ENCODE measurements around the gene PMAIP1. TPM values are rescaled to one million over a fixed set of nuclear protein-coding genes. Genes with fewer than 3 reads are reported as not detected.
"Not testable (repeated sequence)": the region's sequence is repeated elsewhere in the genome, so short reads cannot be mapped to it uniquely, and the experiment has no call there.

The PMAIP1 gene
- total RNA-seq, 3 donors from 2014 or later (not counting 1 experiment from before 2014, with no cell fraction given) = 211 to 514 (median 264) TPM

- Histone ChIP-seq H3K4me3 (ENCODE audit: low read length) (no peak overlapping the region), H3K4me1 (ENCODE audit: control insufficient read depth, insufficient read depth, low read length) (no peaks in the 10 kb centered on the region), H3K36me3 (ENCODE audit: control insufficient read depth, insufficient read depth, low read length) (no peaks in the 10 kb centered on the region), H3K9me3 (ENCODE audit: control insufficient read depth, insufficient read depth, low read length) (no peaks in the 10 kb centered on the region), H3K27me3 (ENCODE audit: control insufficient read depth, insufficient read depth, low read length) (no peaks in the 10 kb centered on the region), H3K27ac (ENCODE audit: low read length) (no peak overlapping the region)
- 82% methylated on average over 3 of the region's 3 CpGs for WGBS (ENCODE audit: insufficient coverage)
- TF ChIP-seq CTCF (IDR thresholded peaks at IDR 0.05) = no peak
- Mint-ChIP-seq H3K36me3 (no peaks in the 10 kb centered on the region), H3K27ac (no peak overlapping the region), H3K4me1 (peaks cover 0 to 6% of the 10 kb centered on the region in 2 donors), H3K4me3 (no peak overlapping the region), H3K27me3 (ENCODE audit: low read depth in 2 of 2) (no peaks in the 10 kb centered on the region), H3K9me3 (no peaks in the 10 kb centered on the region)
- ATAC-seq (no peak), DNase-seq (no peak)
- intact Hi-C loops (cut with micrococcal nuclease) = no loop called here
Observed at GRCh38 chr18:59853380-59853779, 46.4 kb upstream of the PMAIP1 start.

- H3K4me3 Mint-ChIP-seq; H3K36me3 ChIP-seq (ENCODE audit: control insufficient read depth, insufficient read depth, low read length); H3K4me1 Mint-ChIP-seq; H3K4me1 ChIP-seq (ENCODE audit: control insufficient read depth, insufficient read depth, low read length); H3K9me3 ChIP-seq (ENCODE audit: control insufficient read depth, insufficient read depth, low read length); H3K27me3 Mint-ChIP-seq (ENCODE audit: low read depth in 2 of 2); H3K27me3 ChIP-seq (ENCODE audit: control insufficient read depth, insufficient read depth, low read length); H3K9me3 Mint-ChIP-seq; H3K4me3 ChIP-seq (ENCODE audit: low read length); H3K27ac Mint-ChIP-seq; H3K36me3 Mint-ChIP-seq; DNase-seq; H3K27ac ChIP-seq (ENCODE audit: low read length); ATAC-seq; intact Hi-C loops (cut with micrococcal nuclease): not testable (repeated sequence)
- 97% methylated on average over 4 of the region's 4 CpGs for WGBS (ENCODE audit: insufficient coverage)
Observed at GRCh38 chr18:59853988-59854387, 45.8 kb upstream of the PMAIP1 start.

- Mint-ChIP-seq H3K27me3 (ENCODE audit: low read depth in 2 of 2) (peaks cover 0 to 2% of the 10 kb centered on the region in 2 donors), H3K4me3 (no peak overlapping the region), H3K4me1 (peaks cover 0 to 8% of the 10 kb centered on the region in 2 donors), H3K36me3 (no peaks in the 10 kb centered on the region), H3K27ac (no peak overlapping the region), H3K9me3 (no peaks in the 10 kb centered on the region)
- Histone ChIP-seq H3K9me3 (ENCODE audit: control insufficient read depth, insufficient read depth, low read length) (no peaks in the 10 kb centered on the region), H3K4me3 (ENCODE audit: low read length) (no peak overlapping the region), H3K27me3 (ENCODE audit: control insufficient read depth, insufficient read depth, low read length) (no peaks in the 10 kb centered on the region), H3K27ac (ENCODE audit: low read length) (no peak overlapping the region), H3K36me3 (ENCODE audit: control insufficient read depth, insufficient read depth, low read length) (no peaks in the 10 kb centered on the region), H3K4me1 (ENCODE audit: control insufficient read depth, insufficient read depth, low read length) (no peaks in the 10 kb centered on the region)
- intact Hi-C loops (cut with micrococcal nuclease) = no loop called here
- TF ChIP-seq CTCF (IDR thresholded peaks at IDR 0.05) = no peak
- DNase-seq (no peak), ATAC-seq (no peak)
- WGBS (ENCODE audit: insufficient coverage) = 76% methylated on average over 4 of the region's 4 CpGs
Observed at GRCh38 chr18:59861009-59861408, 38.8 kb upstream of the PMAIP1 start.

- H3K27ac Mint-ChIP-seq = no peak overlapping the region
- no peak for ATAC-seq
- Histone ChIP-seq H3K9me3 (ENCODE audit: control insufficient read depth, insufficient read depth, low read length) (no peaks in the 10 kb centered on the region), H3K36me3 (ENCODE audit: control insufficient read depth, insufficient read depth, low read length) (no peaks in the 10 kb centered on the region), H3K4me1 (ENCODE audit: control insufficient read depth, insufficient read depth, low read length) (no peaks in the 10 kb centered on the region), H3K4me3 (ENCODE audit: low read length) (no peak overlapping the region), H3K27me3 (ENCODE audit: control insufficient read depth, insufficient read depth, low read length) (no peaks in the 10 kb centered on the region), H3K27ac (ENCODE audit: low read length) (no peak overlapping the region)
- DNase-seq = no peak
- peaks cover 0 to 2% of the 10 kb centered on the region in 2 donors for H3K27me3 Mint-ChIP-seq (ENCODE audit: low read depth in 2 of 2)
- intact Hi-C loops (cut with micrococcal nuclease) = no loop called here
- no peak overlapping the region for H3K4me3 Mint-ChIP-seq
- peaks cover 0 to 8% of the 10 kb centered on the region in 2 donors for H3K4me1 Mint-ChIP-seq
- H3K9me3 Mint-ChIP-seq = no peaks in the 10 kb centered on the region
- no peaks in the 10 kb centered on the region for H3K36me3 Mint-ChIP-seq
- TF ChIP-seq CTCF (IDR thresholded peaks at IDR 0.05) = no peak
- 47% methylated on average over 7 of the region's 7 CpGs for WGBS (ENCODE audit: insufficient coverage)
Observed at GRCh38 chr18:59861963-59862819, 37.6 kb upstream of the PMAIP1 start.
